Spleen (tissue), 7 donors: ENCODE results near the gene LPIN3.

Experiments
- CTCF ChIP-seq, 11 experiments: fragments of 200-600 bp in 7 of 11; fragments of 450-650 bp in 4 of 11; sonication (generic) in 4 of 11; IDR thresholded peaks in 8 of 11; conservative IDR thresholded peaks in 3 of 11; 1 replicate in 7 of 11; 2 replicates in 4 of 11; pipeline versions ENCODE4 v1.4.0 to v1.8.0; 2016 to 2021; ENCODE audit warnings: antibody characterized with exemption in 11 of 11, inconsistent platforms in 4 of 11, mild to moderate bottlenecking in 1 of 11
- POLR2AphosphoS5 ChIP-seq, 3 donors: sonication (generic); formaldehyde crosslinking; IDR thresholded peaks; one replicate each; pipeline ENCODE4 v1.5.1; 2017; ENCODE audit warnings: antibody characterized with exemption in 3 of 3
- donor health status: DM: no; HTN: no; CAD: no; lungs with moderate emphysema.
- donor health status: DM: no; HTN: no; CAD: no.
- donor health status: DM: no; HTN: no; CAD: no.

DNA sequence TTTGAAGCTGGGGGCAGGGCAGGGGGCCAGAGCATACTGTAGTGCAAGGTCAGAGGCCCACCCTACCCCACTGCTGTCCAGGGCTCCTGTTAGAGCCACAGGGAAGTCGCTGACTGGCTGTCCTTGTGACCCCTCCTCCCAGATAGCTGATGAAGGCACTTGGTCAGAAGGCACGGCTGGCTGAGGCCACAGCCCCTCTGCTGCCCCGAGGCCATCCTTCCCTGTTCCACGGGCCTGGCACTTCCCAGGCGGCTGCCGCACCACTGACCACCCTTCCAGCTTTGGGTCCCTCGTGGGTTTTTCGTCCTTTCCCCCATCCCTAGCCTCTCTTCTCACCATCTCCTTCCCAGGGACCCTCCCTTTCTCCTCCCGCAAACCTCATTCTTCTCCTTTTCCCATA, 35.2 kb downstream of the LPIN3 start:
- no peak for TF ChIP-seq CTCF (IDR thresholded peaks at IDR 0.05 in 8 of 11, conservative IDR thresholded peaks at IDR 0.05 in 3 of 11)
- TF ChIP-seq POLR2AphosphoS5 (IDR thresholded peaks at IDR 0.05): no peak
